Fibroblast of skin of left biceps (primary cell): Measurements from ENCODE around the gene OAS2.
"Not testable (repeated sequence)": the region's sequence is repeated elsewhere in the genome, so short reads cannot be mapped to it uniquely, and the experiment has no call there.

ENCODE experiments used
- DNase-seq, 2 experiments: peaks; one replicate each; pipeline ENCODE4 v3.0.0-alpha.2; 2013; ENCODE audit warnings: low read depth in 2 of 2

The OAS2 gene

GRCh38 chr12:112985642-112986290 lies 7.4 kb downstream of the OAS2 start:
- no peak for DNase-seq

DNA sequence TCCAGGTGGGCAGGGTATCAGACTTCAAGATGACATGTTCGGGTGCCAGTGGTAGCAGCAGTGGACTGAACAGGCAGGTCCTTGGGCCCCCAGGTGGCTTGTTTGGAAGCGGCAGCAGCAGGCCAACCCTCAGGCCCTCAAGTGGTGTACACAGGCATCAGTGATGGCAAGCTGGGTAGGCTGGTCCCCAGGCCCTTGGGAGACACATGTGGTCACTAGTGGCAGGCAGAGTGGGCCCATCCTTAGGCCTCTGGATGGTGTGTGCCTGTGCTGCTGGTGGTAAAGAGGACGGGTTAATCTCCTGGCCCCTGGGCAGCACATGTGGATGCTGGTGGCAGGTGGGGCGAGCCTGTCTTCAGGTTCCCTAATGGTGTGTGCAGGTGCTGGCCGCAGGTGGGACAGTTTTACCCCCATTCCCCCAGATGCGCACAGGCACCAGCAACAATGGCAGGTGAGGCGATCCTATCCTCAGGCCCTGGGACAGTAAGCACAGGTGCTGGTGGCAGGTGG lies 8.0 kb downstream of the OAS2 start:
- no peak for DNase-seq

- no peak for DNase-seq
Measured at GRCh38 chr12:112987561-112987960, 9.2 kb downstream of the OAS2 start.

DNA sequence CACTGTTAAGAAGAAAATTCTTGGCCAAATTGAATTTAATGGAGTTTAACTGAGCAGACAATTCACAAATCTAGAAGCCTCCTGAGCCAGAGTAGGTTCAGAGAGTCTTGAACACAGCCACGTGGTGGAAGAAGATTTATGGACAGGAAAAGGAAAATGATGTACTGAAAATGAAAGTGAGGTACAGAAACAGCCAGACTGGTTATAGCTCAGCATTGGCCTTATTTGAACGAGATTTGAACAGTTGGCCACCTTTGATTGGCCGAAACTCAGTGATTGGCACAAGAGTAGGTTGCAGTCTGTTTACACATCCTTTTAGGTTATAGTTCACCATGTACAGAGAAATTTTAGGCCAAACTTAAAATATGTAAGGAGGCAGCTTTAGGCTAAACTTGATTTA lies 9.9 kb downstream of the OAS2 start:
- DNase-seq: no peak

- not testable (repeated sequence) for DNase-seq
Measured at GRCh38 chr12:112988823-112989385, 10.6 kb downstream of the OAS2 start.

- DNase-seq: no peak
Measured at GRCh38 chr12:112989806-112990205, 11.5 kb downstream of the OAS2 start.

- DNase-seq: peak in 1 of 2 experiments; percentile 10
Measured at GRCh38 chr12:112992541-112993398, 14.5 kb downstream of the OAS2 start.

GRCh38 chr12:112995008-112995407 lies 16.7 kb downstream of the OAS2 start:
- no peak for DNase-seq

DNA sequence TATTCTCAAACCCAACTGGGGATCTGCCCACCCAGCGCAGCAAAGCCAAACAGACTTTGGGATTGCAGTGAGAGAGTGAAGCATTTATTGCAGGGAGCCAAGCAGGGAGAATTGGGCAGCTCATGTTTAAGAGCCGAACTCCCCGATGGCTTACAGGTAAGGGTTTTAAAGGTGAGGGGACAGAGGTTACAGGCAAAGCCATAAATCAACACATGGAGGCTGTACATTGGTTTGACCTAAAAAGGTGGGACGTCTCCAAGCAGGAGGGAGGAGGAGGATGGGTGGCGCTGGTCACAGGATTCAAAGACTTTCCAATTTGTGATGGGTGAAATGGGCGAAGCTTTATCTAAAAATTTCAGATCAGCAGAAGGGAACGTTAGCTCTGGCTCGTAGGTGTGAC lies 18.2 kb downstream of the OAS2 start:
- no peak for DNase-seq

GRCh38 chr12:112997506-112997905 lies 19.2 kb downstream of the OAS2 start:
- DNase-seq: no peak

DNA sequence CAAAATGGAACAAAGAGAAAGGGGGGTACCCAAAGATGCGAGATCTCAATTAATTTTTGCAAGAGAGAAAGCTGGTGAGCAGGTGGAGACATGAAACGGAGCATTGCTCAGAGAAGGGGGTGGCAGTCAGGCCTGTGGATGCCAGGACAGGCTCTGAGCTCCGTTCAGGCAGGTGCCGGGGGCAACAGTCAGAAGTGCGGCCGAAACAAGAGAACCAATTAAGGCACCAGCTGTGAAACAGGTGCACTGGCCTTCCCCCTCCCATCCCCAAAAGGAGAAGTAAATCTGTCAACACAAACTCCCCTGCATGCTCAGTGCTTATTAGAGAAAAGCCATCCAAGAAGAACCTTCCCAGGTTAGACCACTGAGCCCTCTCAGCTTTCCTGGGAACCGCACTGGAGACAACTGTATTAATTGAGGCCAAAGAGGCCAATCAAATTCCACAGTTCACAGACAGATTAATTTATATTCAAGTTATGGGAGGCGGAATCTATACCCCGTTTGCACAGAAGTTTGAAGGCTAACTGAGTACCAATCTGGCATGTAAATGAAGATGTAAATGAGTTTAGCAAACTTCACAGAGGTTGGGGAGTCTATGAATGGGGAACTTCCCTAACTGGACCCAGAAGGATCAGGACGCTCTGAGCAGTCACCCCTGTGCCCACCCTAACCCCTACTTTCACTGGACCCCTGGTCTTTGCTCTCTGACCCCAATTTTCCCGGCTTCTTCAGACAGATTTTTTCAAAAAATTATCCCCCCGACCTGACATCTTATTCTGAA lies 20.9 kb downstream of the OAS2 start:
- no peak for DNase-seq

- no peak for DNase-seq
Measured at GRCh38 chr12:113000433-113000832, 22.1 kb downstream of the OAS2 start.

DNA sequence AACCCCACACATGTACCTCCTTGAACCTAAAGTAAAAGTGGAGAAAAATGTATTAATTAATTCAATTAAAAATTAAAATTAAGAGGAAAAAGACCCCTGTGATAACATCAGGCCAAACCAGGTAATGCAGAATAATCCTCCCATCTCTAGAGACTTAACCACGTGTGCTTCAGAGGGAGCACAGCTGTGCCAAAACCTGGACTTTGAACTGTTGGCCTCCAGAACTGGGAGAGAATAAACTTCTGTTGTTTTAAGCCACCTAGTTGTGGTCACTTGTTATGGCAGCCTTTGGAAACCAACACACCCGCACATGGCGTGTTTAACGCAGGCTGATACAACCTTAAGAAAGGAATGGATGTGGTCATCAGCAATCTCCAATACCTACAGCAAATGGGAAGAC lies 23.8 kb downstream of the OAS2 start:
- DNase-seq: no peak

GRCh38 chr12:113002676-113003075 lies 24.4 kb downstream of the OAS2 start:
- no peak for DNase-seq

DNA sequence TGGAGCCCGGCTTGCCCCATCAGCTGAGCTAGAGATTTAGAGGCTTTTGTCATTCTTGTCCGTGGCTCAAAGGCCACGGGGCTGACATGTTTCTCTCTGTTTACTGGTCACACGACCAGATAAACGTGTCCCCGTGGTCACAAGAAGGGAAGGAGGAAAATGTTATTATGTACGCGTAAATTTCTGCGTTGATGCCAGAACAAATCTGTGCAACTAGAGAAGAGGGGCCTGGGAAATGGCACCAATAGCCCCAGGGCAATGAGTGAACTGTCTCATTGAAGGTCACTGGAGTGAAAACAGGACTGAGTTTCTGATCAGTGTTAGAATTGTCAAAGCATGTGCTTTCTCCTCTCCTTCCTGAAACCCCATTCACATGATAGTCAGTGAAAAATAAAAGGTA lies 25.3 kb downstream of the OAS2 start:
- DNase-seq: no peak

DNA sequence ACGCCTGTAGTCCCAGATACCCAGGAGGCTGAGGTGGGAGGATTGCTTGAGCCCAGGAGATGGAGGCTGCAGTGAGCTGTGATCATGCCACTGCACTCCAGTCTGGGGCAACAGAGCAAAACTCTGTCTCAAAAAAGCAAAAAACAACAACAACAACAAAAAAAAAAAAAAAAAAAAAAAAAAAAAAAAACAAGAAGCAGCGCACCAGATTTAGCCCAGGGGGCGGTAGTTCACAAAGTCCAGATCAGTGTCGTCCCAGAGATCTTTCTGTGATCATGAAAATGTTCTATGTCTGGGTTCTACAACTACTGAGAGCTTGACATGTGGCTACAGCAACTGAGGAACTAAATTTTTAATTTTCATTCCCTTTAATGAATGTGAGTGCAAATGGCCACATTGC lies 27.4 kb downstream of the OAS2 start:
- no peak for DNase-seq

DNA sequence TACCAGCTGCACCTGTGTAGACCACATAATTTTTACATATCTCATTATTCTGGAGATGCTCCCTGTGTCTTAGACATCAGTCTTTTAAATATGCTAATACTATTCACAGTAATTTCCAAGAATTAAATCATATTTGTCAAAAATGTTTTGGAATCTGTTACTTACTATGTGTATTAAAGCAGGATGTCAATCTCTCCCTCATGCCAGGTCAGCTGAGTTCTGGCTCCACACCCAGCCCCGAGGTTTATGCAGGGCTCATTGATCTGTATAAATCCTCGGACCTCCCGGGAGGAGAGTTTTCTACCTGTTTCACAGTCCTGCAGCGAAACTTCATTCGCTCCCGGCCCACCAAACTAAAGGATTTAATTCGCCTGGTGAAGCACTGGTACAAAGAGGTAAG lies 27.9 kb downstream of the OAS2 start:
- no peak for DNase-seq

GRCh38 chr12:113006641-113007040 lies 28.3 kb downstream of the OAS2 start:
- no peak for DNase-seq

DNA sequence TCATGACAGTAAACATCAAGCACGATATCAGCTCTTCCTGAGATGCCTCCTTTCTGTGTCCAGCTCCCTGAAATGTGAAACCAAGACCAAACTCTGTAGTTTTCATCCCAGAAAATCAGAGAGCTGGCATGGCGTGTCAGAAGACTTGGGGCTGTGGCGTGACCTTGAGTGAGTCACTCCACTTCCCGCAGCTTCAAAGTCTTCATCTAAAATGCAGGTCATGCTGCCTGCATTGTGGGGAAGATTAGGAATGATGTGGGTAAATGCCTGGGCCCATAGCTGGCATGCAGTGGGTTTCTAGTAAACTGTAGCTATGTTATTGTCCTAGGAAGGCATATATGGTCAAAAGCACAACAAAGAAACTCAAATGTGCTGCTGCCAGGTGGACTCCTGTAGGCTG lies 28.8 kb downstream of the OAS2 start:
- no peak for DNase-seq

DNA sequence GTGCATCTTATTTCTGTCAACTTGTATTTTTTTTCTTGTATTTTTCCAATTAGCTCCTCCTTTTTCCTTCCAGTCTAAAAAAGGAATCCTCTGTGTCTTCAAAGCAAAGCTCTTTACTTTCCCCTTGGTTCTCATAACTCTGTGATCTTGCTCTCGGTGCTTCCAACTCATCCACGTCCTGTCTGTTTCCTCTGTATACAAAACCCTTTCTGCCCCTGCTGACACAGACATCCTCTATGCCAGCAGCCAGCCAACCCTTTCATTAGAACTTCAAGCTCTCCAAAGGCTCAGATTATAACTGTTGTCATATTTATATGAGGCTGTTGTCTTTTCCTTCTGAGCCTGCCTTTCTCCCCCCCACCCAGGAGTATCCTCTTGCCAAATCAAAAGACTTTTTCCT lies 32.4 kb downstream of the OAS2 start:
- DNase-seq: no peak

DNA sequence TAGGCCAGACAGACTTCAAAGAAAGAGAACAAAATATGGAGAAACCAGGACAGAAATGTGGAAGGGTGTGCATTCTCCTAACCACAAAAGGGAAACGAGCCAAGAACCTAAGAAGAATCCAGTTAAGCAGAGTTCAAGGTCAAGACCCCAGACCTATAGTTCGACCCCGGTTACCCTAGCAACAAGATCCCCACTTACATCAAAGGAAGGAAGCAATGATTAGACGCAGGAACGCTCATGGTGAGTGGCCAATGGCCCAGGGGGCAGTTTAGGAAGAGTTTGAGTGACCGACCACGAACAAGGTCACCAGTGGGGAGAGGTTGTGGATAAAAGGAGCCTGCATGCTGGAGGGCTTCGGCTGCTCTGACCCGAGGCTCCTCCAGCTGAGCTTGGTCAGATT lies 36.2 kb downstream of the OAS2 start:
- no peak for DNase-seq

GRCh38 chr12:113016796-113017195 lies 38.5 kb downstream of the OAS2 start:
- DNase-seq: no peak
